BLaER1 (cell line): Measurements from ENCODE around the gene TOMM40.
"Not testable (repeated sequence)": the region's sequence is repeated elsewhere in the genome, so short reads cannot be mapped to it uniquely, and the experiment has no call there.

Experiments
- H3K27ac ChIP-seq: shearing (Covaris generic); formaldehyde crosslinking; 2 replicates; pipeline ENCODE4 v1.8.1; 2022
- H3K27me3 ChIP-seq: shearing (Covaris generic); formaldehyde crosslinking; 2 replicates; pipeline ENCODE4 v1.8.1; 2022
- H3K36me3 ChIP-seq: shearing (Covaris generic); formaldehyde crosslinking; 2 replicates; pipeline ENCODE4 v1.8.1; 2022
- H3K4me1 ChIP-seq: shearing (Covaris generic); formaldehyde crosslinking; 2 replicates; pipeline ENCODE4 v1.8.1; 2022
- H3K4me2 ChIP-seq: shearing (Covaris generic); formaldehyde crosslinking; 2 replicates; pipeline ENCODE4 v1.8.1; 2022
- H3K4me3 ChIP-seq: shearing (Covaris generic); formaldehyde crosslinking; 2 replicates; pipeline ENCODE4 v1.8.1; 2022
- H3K9ac ChIP-seq: shearing (Covaris generic); formaldehyde crosslinking; 2 replicates; pipeline ENCODE4 v1.8.1; 2022
- H3K9me3 ChIP-seq: shearing (Covaris generic); formaldehyde crosslinking; 2 replicates; pipeline ENCODE4 v1.8.1; 2022
- H4K20me1 ChIP-seq: shearing (Covaris generic); formaldehyde crosslinking; 2 replicates; pipeline ENCODE4 v1.8.1; 2022
- Cebpa-rat ChIP-seq: shearing (Covaris generic); IDR thresholded peaks from 2 replicates; pipeline ENCODE4 v1.8.1; 2022

TOMM40 gene

DNA sequence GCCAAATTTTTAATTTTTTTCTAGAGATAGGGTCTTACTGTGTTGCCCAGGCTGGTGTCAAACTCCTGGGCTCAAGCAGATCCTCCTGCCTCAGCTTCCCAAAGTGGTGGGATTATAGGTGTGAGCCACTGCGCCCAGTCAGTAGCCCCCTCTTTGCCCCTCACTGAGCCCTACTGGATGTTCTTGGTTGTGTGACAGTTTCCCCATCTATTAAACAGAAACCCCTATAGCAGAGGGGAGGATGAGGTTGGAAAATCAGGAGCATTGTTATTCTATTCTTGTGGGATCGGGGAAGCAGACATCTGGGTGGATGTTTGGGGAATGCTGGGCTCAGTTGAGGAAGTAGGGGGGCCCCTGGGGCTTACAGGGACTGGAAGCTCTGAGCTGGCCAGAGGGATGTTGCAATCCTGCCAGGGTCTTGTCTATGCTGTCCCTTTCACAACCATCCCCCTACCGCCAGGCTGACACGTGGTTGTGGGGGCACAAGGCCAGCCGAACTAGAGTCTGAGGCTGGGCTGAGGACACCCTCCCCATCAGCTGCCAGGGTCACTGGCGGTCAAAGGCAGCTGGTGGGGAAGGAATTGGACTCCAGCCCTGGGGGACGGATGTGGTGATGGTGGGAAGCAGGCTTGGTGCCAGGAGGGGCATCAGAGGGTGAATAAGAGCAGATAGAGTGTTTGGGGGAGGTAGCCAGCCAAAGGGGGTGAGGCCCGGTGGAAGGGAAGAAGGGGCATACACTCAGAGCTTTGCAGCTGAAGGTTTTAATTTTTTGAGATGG lies 34.2 kb downstream of the TOMM40 start:
- Histone ChIP-seq H3K36me3 (no peaks in the 10 kb centered on the region), H3K27ac (0 out of 2 replicates have a peak overlapping the region, but pooled peaks have one; percentile 38), H3K9ac (no peak overlapping the region), H4K20me1 (no peaks in the 10 kb centered on the region), H3K4me2 (peak overlapping the region; percentile 86), H3K4me3 (no peak overlapping the region), H3K9me3 (no peaks in the 10 kb centered on the region), H3K27me3 (no peaks in the 10 kb centered on the region), H3K4me1 (peaks cover 48% of the 10 kb centered on the region)
- 0 out of 2 replicates have a peak, but pooled peaks have one; percentile 9 for TF ChIP-seq Cebpa-rat

DNA sequence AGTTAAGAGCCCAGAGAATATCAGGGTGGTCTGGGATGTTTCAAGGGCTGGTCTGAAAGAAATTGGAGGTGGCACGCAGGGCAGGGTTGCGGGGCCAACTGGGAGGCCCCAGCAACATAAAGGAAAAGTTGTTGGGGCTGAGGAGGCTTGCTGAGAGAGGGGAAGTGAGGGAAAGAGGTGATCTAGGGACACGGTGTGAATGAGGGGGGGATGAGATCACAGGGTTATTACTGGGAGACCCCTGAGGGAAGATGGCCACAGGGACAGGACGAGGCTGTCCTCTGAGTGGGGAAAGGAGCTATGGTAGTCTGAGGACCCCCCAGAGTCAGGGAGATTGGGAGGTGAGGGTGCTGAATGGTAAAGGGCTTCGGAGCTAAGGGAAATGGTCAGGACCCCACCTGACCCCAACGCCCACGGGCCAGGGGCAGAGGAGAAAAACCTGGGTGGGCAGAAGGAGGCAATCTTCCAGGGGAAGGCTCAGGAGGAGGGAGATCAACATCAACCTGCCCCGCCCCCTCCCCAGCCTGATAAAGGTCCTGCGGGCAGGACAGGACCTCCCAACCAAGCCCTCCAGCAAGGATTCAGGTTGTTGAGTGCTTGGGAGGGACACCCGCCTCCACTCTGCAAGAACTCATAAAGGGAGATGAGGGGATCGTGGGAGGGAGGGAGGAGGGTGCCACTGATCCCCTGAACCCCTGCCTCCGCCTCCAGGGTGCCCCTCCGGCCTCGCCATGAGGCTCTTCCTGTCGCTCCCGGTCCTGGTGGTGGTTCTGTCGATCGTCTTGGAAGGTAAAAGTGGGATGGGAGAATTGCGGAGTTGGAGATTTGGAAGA lies 35.4 kb downstream of the TOMM40 start:
- Histone ChIP-seq H3K4me1 (peaks cover 51% of the 10 kb centered on the region), H3K4me2 (peak overlapping the region; percentile 86)
- not testable (repeated sequence) for H4K20me1 ChIP-seq, H3K27ac ChIP-seq, H3K36me3 ChIP-seq, H3K4me3 ChIP-seq, H3K27me3 ChIP-seq, H3K9me3 ChIP-seq, H3K9ac ChIP-seq

DNA sequence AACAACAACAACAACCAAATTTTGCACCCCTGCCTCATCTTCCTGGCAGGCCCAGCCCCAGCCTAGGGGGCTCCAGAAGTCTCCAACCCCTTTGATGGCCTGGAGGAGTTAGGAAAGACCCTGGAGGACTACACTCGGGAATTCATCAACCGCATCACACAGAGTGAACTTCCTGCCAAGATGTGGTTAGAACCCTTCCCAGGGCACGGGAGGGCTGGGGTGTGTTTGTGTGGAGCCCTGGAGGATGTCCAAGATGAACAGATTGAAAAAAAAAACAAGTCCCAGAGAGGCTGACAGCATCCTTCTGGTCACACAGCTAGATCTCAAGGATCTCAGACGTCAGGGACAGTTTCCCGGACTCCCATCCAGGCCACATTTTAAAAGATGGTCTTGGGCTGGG lies 36.7 kb downstream of the TOMM40 start:
- no peak overlapping the region for H3K27ac ChIP-seq
- no peaks in the 10 kb centered on the region for H3K9me3 ChIP-seq
- H3K4me1 ChIP-seq: peaks cover 51% of the 10 kb centered on the region
- H4K20me1 ChIP-seq: no peaks in the 10 kb centered on the region
- no peak overlapping the region for H3K4me3 ChIP-seq
- H3K4me2 ChIP-seq: peak overlapping the region; percentile 86
- no peak overlapping the region for H3K9ac ChIP-seq
- no peaks in the 10 kb centered on the region for H3K36me3 ChIP-seq
- H3K27me3 ChIP-seq: no peaks in the 10 kb centered on the region
- no peak; the same call in 1 of the 2 replicates for TF ChIP-seq Cebpa-rat

DNA sequence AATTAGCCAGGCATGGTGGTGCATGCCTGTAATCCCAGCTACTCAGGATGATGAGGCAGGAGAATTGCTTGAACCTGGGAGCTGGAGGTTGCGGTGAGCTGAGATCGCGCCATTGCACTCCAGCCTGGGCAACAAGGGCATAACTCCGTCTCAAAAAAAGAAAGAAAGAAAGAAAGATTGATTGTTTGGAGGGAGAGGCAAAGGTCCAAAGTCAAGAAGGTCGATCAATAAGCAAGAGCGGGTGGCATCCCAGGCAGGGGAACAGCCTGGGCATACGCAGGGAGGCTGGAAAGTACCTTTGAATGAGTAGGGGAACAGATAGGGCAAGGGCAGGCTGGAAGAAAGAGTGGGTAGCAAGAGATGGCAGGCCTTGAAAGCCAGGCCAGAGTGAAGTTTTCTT lies 39.0 kb downstream of the TOMM40 start:
- no peak overlapping the region for H3K4me2 ChIP-seq
- no peaks in the 10 kb centered on the region for H3K27me3 ChIP-seq
- H3K9ac ChIP-seq: no peak overlapping the region
- H3K27ac ChIP-seq: no peak overlapping the region
- no peak overlapping the region for H3K4me3 ChIP-seq
- H3K36me3 ChIP-seq: no peaks in the 10 kb centered on the region
- peaks cover 43% of the 10 kb centered on the region for H3K4me1 ChIP-seq
- no peaks in the 10 kb centered on the region for H4K20me1 ChIP-seq
- no peak for TF ChIP-seq Cebpa-rat
- no peaks in the 10 kb centered on the region for H3K9me3 ChIP-seq

DNA sequence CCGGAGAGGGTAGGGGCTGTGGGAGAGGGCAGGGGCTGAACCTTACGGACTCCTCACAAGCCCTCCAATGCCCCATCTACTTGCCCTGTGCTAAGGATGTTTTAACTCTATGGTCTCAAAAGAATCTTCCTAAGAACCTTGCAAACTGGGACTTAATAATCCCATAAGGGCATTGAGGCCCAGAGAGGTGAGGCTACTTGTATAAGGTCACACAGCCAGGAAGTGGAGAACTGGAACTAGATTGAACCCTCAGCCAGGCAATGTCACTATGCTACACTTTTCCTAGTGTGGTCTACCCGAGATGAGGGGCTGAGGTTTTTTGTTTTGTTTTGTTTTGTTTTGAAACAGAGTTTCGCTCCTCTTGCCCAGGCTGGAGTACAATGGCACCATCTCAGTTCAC lies 40.5 kb downstream of the TOMM40 start:
- Histone ChIP-seq H3K27me3 (no peaks in the 10 kb centered on the region), H3K9ac (no peak overlapping the region), H3K4me3 (no peak overlapping the region), H3K36me3 (no peaks in the 10 kb centered on the region), H3K9me3 (no peaks in the 10 kb centered on the region), H3K4me1 (peaks cover 28% of the 10 kb centered on the region), H3K4me2 (no peak overlapping the region), H4K20me1 (no peaks in the 10 kb centered on the region), H3K27ac (no peak overlapping the region)
- no peak for TF ChIP-seq Cebpa-rat

DNA sequence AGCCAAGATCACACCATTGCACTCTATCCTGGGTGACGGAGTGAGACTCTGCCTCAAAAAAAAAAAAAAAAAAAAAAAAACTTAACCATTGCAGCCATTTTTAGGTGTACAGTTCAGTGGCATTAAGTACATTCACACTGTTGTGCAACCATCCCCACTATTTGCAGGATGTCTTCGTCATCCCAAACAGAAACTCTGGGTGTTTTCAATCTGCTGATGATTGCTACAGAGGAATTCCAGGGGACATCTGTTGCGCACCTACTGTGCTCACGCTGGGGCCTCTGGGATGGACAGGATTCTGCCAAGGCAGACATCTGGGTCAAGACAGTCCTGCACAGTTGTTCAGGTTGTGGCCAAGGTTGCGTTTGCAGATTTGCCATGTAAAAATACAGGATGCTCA lies 48.6 kb downstream of the TOMM40 start:
- Histone ChIP-seq H3K9me3 (no peaks in the 10 kb centered on the region), H3K9ac (no peak overlapping the region), H3K4me2 (peak overlapping the region; percentile 35; the same call in 1 of the 2 replicates), H3K4me3 (no peak overlapping the region), H3K36me3 (no peaks in the 10 kb centered on the region), H3K4me1 (peaks cover 51% of the 10 kb centered on the region), H3K27ac (no peak overlapping the region), H3K27me3 (no peaks in the 10 kb centered on the region), H4K20me1 (no peaks in the 10 kb centered on the region)
- TF ChIP-seq Cebpa-rat: 0 out of 2 replicates have a peak, but pooled peaks have one; percentile 12

DNA sequence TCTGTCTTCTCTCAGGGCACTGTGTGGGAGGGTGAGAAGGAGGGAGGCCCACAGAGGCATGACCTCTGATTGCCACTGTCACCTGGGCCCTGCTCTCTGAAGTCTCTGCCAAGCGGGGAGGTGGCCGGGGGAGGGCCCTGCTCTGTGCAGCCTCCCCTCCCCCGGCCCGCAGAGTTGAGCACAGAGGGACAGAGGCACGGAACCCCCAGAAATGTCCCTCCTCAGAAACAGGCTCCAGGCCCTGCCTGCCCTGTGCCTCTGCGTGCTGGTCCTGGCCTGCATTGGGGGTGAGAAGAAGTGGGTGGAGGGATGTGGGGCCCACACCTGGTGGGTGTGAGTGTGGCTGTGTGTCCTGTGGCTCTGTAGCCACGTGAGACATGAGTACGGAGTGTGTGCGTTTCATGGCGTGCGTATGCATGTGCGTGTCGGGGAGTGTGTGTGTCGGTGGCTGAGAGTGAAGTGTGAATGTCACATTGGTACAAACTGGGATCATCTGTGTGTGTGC lies 51.1 kb downstream of the TOMM40 start, which contains the start of gene APOC4:
Gene APOC4 (plus strand): TSS at position 171 of the 505 bp plus-strand sequence. CDS start 41 bp downstream, at position 212.
- TF ChIP-seq Cebpa-rat: no peak
- H3K36me3 ChIP-seq: no peaks in the 10 kb centered on the region
- H3K4me2 ChIP-seq: peak within 1 kb of the TSS; percentile 46
- H3K27ac ChIP-seq: 0 out of 2 replicates have a peak within 1 kb of the TSS, but pooled peaks have one; percentile 26
- H3K9ac ChIP-seq: no peak within 1 kb of the TSS
- H3K4me3 ChIP-seq: no peak within 1 kb of the TSS
- H3K4me1 ChIP-seq: peaks cover 52% of the 10 kb centered on the region
- no peaks in the 10 kb centered on the region for H3K9me3 ChIP-seq
- H3K27me3 ChIP-seq: no peaks in the 10 kb centered on the region
- H4K20me1 ChIP-seq: no peaks in the 10 kb centered on the region

DNA sequence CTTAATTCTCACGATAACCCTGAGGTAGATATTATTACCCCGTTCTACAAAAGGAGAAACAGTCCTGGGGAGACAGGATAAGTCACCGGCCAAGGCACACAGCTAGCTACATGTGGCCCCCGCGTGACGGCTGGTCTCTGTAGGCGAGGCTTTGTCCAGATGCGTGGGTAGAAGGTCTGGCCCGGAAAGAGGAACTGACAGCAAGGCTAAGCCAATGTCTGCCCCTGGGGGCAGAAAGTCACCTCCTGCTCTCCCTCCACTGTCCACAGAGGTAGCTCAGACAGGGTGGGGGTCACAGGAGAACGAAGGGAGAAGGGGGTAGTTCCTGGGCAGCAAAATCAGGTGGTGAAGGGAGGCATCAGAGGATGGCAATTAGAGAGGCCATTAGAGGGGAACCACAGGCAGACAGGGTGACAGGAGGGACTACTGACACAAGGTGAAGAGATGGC lies 52.8 kb downstream of the TOMM40 start:
- Histone ChIP-seq H3K4me2 (peak overlapping the region; percentile 46), H3K9me3 (no peaks in the 10 kb centered on the region), H3K4me1 (peaks cover 59% of the 10 kb centered on the region), H3K27ac (peak overlapping the region; percentile 48; the same call in 1 of the 2 replicates), H3K27me3 (no peaks in the 10 kb centered on the region), H4K20me1 (no peaks in the 10 kb centered on the region), H3K4me3 (no peak overlapping the region), H3K9ac (0 out of 2 replicates have a peak overlapping the region, but pooled peaks have one; percentile 3), H3K36me3 (no peaks in the 10 kb centered on the region)
- TF ChIP-seq Cebpa-rat: no peak

DNA sequence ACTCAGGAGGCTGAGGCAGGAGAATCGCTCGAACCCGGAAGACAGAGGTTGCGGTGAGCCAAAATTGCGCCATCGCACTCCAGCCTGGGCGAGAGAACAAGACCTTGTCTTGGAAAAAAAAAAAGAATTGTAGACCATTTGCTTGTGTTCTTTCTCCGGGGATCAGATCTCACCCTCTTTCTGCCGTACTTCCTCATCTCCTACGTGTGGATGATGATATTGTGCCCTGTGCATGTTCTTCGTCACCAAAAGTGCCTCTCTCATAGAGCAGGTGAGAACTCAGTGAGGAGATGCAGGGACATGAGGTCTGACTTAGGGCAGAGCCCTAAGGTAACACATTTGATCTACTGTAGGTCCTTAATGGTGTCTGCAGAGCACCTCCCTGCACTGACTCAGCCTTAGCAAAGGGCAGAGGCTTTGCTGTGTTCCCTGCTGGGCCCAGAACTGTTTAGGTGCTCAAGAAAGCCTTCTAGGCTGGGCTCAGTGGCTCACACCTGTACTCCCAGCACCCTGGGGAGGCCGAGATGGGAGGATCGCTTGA lies 56.1 kb downstream of the TOMM40 start:
- H3K27ac ChIP-seq: no peak overlapping the region
- no peaks in the 10 kb centered on the region for H3K9me3 ChIP-seq
- no peak for TF ChIP-seq Cebpa-rat
- H3K27me3 ChIP-seq: no peaks in the 10 kb centered on the region
- H4K20me1 ChIP-seq: no peaks in the 10 kb centered on the region
- H3K36me3 ChIP-seq: peaks cover 5% of the 10 kb centered on the region; the same call in 1 of the 2 replicates
- H3K4me3 ChIP-seq: no peak overlapping the region
- peaks cover 42% of the 10 kb centered on the region for H3K4me1 ChIP-seq
- H3K4me2 ChIP-seq: no peak overlapping the region
- H3K9ac ChIP-seq: no peak overlapping the region
